Lower lobe of right lung (tissue), 2 donors: ENCODE data around the gene KBTBD6. TPM values are rescaled to one million over a fixed set of nuclear protein-coding genes. Genes with fewer than 3 reads are reported as not detected.
"Not testable (repeated sequence)": the region's sequence is repeated elsewhere in the genome, so short reads cannot be mapped to it uniquely, and the experiment has no call there.

Experiments used
- ATAC-seq, 2 donors: fragments of 200-7000 bp; cut with Tn5 transposase; one replicate each; pipeline ENCODE4 v1.9.1; 2020 to 2022; ENCODE audit warnings: mild to moderate bottlenecking in 2 of 2, moderate library complexity in 2 of 2
- DNase-seq: peaks from one replicate; pipeline ENCODE4 v3.0.0-alpha.2; 2020
- H3K27ac ChIP-seq: fragments of 200-600 bp; one replicate; pipeline ENCODE4 v1.8.0; 2022
- H3K27me3 ChIP-seq: fragments of 200-600 bp; one replicate; pipeline ENCODE4 v1.8.0; 2022; ENCODE audit warnings: low read depth
- H3K36me3 ChIP-seq: fragments of 200-600 bp; one replicate; pipeline ENCODE4 v1.8.0; 2022; ENCODE audit warnings: mild to moderate bottlenecking
- H3K4me1 ChIP-seq: fragments of 200-600 bp; one replicate; pipeline ENCODE4 v1.8.0; 2022
- H3K4me3 ChIP-seq: fragments of 200-600 bp; one replicate; pipeline ENCODE4 v1.8.0; 2022; ENCODE audit warnings: mild to moderate bottlenecking
- H3K9me3 ChIP-seq: fragments of 200-600 bp; one replicate; pipeline ENCODE4 v1.8.0; 2022
- CTCF ChIP-seq: fragments of 200-600 bp; IDR thresholded peaks from one replicate; pipeline ENCODE4 v1.8.0; 2022; ENCODE audit warnings: antibody characterized with exemption, mild to moderate bottlenecking
- intact Hi-C: fragments of 100-400 bp; cut with DNase I; formaldehyde crosslinking; loops from one replicate; pipeline ENCODE4 v1.11.0; 2022
- microRNA-seq: library from miRNA; unstranded; fragments of <30 nt; microRNA quantifications from one replicate; pipeline ENCODE4 v1.2.0, GENCODE V29; 2020; ENCODE audit warnings: borderline number of aligned reads
- total RNA-seq: library from RNA; stranded (reverse); fragmentation: NEBNext Ultra II Directional; extraction: Animal tissue kit (Norgen Biotek cat#: 25700); gene quantifications from one replicate; pipeline ENCODE4 v1.2.1, GENCODE V29; 2021
- donor health status: DM: no; HTN: yes; CAD: no; lungs with severe emphysema.

The KBTBD6 gene
- total RNA-seq, 1 donor from 2014 or later: 6.0 TPM

- TF ChIP-seq CTCF: no peak
- no peak overlapping the region for H3K4me3 ChIP-seq
- intact Hi-C loops: no loop called here
- ATAC-seq: no peak
- no peaks in the 10 kb centered on the region for H3K27me3 ChIP-seq
- no peak overlapping the region for H3K27ac ChIP-seq
- no peaks in the 10 kb centered on the region for H3K36me3 ChIP-seq
- H3K9me3 ChIP-seq: no peaks in the 10 kb centered on the region
- no peaks in the 10 kb centered on the region for H3K4me1 ChIP-seq
- DNase-seq: no peak
Observed at GRCh38 chr13:41107104-41107571, 25.5 kb downstream of the KBTBD6 start.

GRCh38 chr13:41099986-41100385 lies 32.6 kb downstream of the KBTBD6 start:
- Histone ChIP-seq H3K27ac (no peak overlapping the region), H3K9me3 (no peaks in the 10 kb centered on the region), H3K4me3 (no peak overlapping the region), H3K36me3 (no peaks in the 10 kb centered on the region), H3K4me1 (no peaks in the 10 kb centered on the region), H3K27me3 (no peaks in the 10 kb centered on the region)
- TF ChIP-seq CTCF: no peak
- intact Hi-C loops: no loop called here
- no peak for DNase-seq
- ATAC-seq: no peak

GRCh38 chr13:41098761-41099160 lies 33.8 kb downstream of the KBTBD6 start:
- Histone ChIP-seq H3K4me1 (no peaks in the 10 kb centered on the region), H3K27me3 (no peaks in the 10 kb centered on the region), H3K9me3 (no peaks in the 10 kb centered on the region), H3K4me3 (no peak overlapping the region), H3K36me3 (no peaks in the 10 kb centered on the region), H3K27ac (no peak overlapping the region)
- TF ChIP-seq CTCF: no peak
- ATAC-seq: no peak
- no peak for DNase-seq
- intact Hi-C loops: no loop called here

GRCh38 chr13:41095681-41096080 lies 36.9 kb downstream of the KBTBD6 start:
- H3K27me3 ChIP-seq, DNase-seq, H3K4me3 ChIP-seq, intact Hi-C loops, H3K27ac ChIP-seq, ATAC-seq, H3K36me3 ChIP-seq, H3K9me3 ChIP-seq, H3K4me1 ChIP-seq: not testable (repeated sequence)

- DNase-seq (no peak), ATAC-seq (no peak)
- Histone ChIP-seq H3K36me3 (peaks cover 31% of the 10 kb centered on the region), H3K9me3 (no peaks in the 10 kb centered on the region), H3K4me1 (no peaks in the 10 kb centered on the region), H3K27me3 (no peaks in the 10 kb centered on the region), H3K4me3 (no peak overlapping the region), H3K27ac (no peak overlapping the region)
- intact Hi-C loops: no loop called here
- no peak for TF ChIP-seq CTCF
Observed at GRCh38 chr13:41085961-41086585, 46.5 kb downstream of the KBTBD6 start.

- Histone ChIP-seq H3K4me1 (no peaks in the 10 kb centered on the region), H3K36me3 (peaks cover 89% of the 10 kb centered on the region), H3K4me3 (no peak overlapping the region), H3K27me3 (no peaks in the 10 kb centered on the region), H3K9me3 (no peaks in the 10 kb centered on the region), H3K27ac (no peak overlapping the region)
- no peak for TF ChIP-seq CTCF
- intact Hi-C loops: loop anchor here (10.0 kb wide), 1 partner anchor 145 kb away; no protein-coding TSS in a partner anchor
- DNase-seq: no peak
- no peak for ATAC-seq
Observed at GRCh38 chr13:41079725-41080124, 52.9 kb downstream of the KBTBD6 start.

Small RNA genes lying within 50 kb of the gene (microRNA-seq; reads per million reads assigned to microRNA genes)
- gene MIR3168: not detected

Other genes with a start within 250 kb of the KBTBD6 start
- 98.1 TPM for gene ELF1, start 113.5 kb downstream of the KBTBD6 start, total RNA-seq
- 10.8 TPM for gene WBP4, start 71.3 kb downstream of the KBTBD6 start, total RNA-seq
- gene KBTBD7, start 61.8 kb upstream of the KBTBD6 start, total RNA-seq: 8.4 TPM
- gene MTRF1, start 130.8 kb upstream of the KBTBD6 start, total RNA-seq: 13.7 TPM
- 14.9 TPM for gene NAA16, start 178.5 kb upstream of the KBTBD6 start, total RNA-seq